ENCODE results near the gene CNPY1.

The CNPY1 gene

GRCh38 chr7:155553871-155554270 lies 7.5 kb upstream of the CNPY1 start:
- H3K27ac ChIP-seq (ENCODE audit: low read length, poor library complexity, severe bottlenecking), result no peak overlapping the region
- 89% methylated on average over 3 of the region's 3 CpGs for WGBS
- no peak overlapping the region for H4K8ac ChIP-seq (ENCODE audit: low read length)
- no peak overlapping the region for H4K91ac ChIP-seq (ENCODE audit: low read length)
- H2BK120ac ChIP-seq (ENCODE audit: low read depth, low read length), result no peak overlapping the region
- H3K4me3 ChIP-seq (ENCODE audit: insufficient read depth in 1 of 2, low read depth in 1 of 2, low read length in 2 of 2), result no peak overlapping the region
- H2AK5ac ChIP-seq (ENCODE audit: low read length, severe bottlenecking), result no peak overlapping the region
- H3K23ac ChIP-seq (ENCODE audit: low read length in 2 of 2), result no peak overlapping the region
- no peak overlapping the region for H3K9ac ChIP-seq (ENCODE audit: low read length)
- no peak overlapping the region for H3K18ac ChIP-seq (ENCODE audit: low read depth in 1 of 2, low read length in 2 of 2)
- no peak overlapping the region for H2BK12ac ChIP-seq (ENCODE audit: low read length in 2 of 2)
- no peak overlapping the region for H2BK15ac ChIP-seq (ENCODE audit: low read depth, poor library complexity, severe bottlenecking)
- peaks cover 6 to 8% of the 10 kb centered on the region in 2 experiments for H3K27me3 ChIP-seq (ENCODE audit: control insufficient read depth in 1 of 2, insufficient read depth in 1 of 2, low read length in 2 of 2)
- no peak overlapping the region for H2BK5ac ChIP-seq (ENCODE audit: low read depth, low read length, poor library complexity, severe bottlenecking)
- H3K79me1 ChIP-seq (replicated peaks; ENCODE audit: low read length, poor library complexity, severe bottlenecking), result no peaks in the 10 kb centered on the region
- no peak overlapping the region for H3K14ac ChIP-seq (ENCODE audit: low read length in 2 of 2)
- no peaks in the 10 kb centered on the region for H3K4me1 ChIP-seq (ENCODE audit: control insufficient read depth, insufficient read depth, low read depth, low read length)
- H3K4me2 ChIP-seq (ENCODE audit: low read length, poor library complexity, severe bottlenecking), result no peak overlapping the region
- H3K36me3 ChIP-seq (ENCODE audit: control insufficient read depth in 1 of 2, insufficient read depth in 2 of 2, low read depth in 1 of 2, low read length in 2 of 2), result no peaks in the 10 kb centered on the region
- peaks cover 4% of the 10 kb centered on the region for H3K9me3 ChIP-seq (ENCODE audit: control insufficient read depth, low read length)
- no peak for DNase-seq
- no peak overlapping the region for H3K4ac ChIP-seq (ENCODE audit: low read depth in 1 of 2, low read length in 2 of 2)
- H2AFZ ChIP-seq (ENCODE audit: low read depth, low read length), result no peak overlapping the region

DNA sequence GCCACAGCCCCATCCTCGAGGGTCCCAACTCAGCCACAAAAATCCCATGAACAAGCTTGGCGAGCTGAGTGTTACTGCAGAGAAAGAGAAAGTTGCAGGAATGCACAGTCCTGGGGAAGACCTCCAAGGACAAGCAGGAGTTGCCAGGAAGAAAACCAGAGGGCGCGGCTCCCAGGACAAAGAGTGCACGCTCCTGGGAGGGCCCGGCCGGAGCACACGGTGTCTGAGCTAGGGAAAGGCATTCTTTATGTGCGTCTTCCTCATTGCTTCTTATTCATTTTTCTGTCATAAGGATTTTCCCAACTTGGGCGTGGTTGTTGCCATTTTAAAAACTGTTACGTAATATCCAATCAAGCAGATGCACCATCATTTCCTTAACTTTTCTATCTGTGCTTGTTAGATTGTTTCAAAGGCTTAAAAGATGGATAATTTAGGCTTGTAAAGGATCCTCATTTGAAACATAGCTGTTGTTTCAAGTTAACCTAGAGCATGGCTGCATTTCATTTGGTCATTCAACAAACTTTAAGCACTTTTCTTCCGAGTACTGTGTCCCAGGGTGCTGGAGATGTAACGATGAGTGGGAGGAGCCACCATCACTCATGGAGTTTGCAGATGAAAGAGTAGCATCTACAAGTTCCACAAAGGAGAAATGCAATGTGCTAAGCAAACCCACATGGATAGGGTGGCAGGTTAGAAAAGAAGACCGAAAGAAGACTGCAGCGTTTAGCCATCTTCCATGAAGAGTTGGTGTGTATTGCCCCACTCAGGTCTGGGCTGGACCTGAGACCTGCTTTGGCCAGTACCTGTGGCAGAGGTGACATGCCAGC lies 5.6 kb upstream of the CNPY1 start:
- no peaks in the 10 kb centered on the region for H3K79me1 ChIP-seq (replicated peaks; ENCODE audit: low read length, poor library complexity, severe bottlenecking)
- H2BK15ac ChIP-seq (ENCODE audit: low read depth, poor library complexity, severe bottlenecking), result no peak overlapping the region
- H2BK12ac ChIP-seq (ENCODE audit: low read length in 2 of 2), result no peak overlapping the region
- H3K9me3 ChIP-seq (ENCODE audit: control insufficient read depth, low read length), result peaks cover 4% of the 10 kb centered on the region
- H3K27me3 ChIP-seq (ENCODE audit: control insufficient read depth in 1 of 2, insufficient read depth in 1 of 2, low read length in 2 of 2), result peaks cover 13% of the 10 kb centered on the region in 2 experiments
- no peak overlapping the region for H4K91ac ChIP-seq (ENCODE audit: low read length)
- H2AFZ ChIP-seq (ENCODE audit: low read depth, low read length), result no peak overlapping the region
- H3K4me3 ChIP-seq (ENCODE audit: insufficient read depth in 1 of 2, low read depth in 1 of 2, low read length in 2 of 2), result no peak overlapping the region
- H2BK5ac ChIP-seq (ENCODE audit: low read depth, low read length, poor library complexity, severe bottlenecking), result no peak overlapping the region
- no peak overlapping the region for H2BK120ac ChIP-seq (ENCODE audit: low read depth, low read length)
- no peak overlapping the region for H3K4me2 ChIP-seq (ENCODE audit: low read length, poor library complexity, severe bottlenecking)
- H3K4ac ChIP-seq (ENCODE audit: low read depth in 1 of 2, low read length in 2 of 2), result no peak overlapping the region
- no peak overlapping the region for H2AK5ac ChIP-seq (ENCODE audit: low read length, severe bottlenecking)
- no peak overlapping the region for H3K9ac ChIP-seq (ENCODE audit: low read length)
- DNase-seq, result no peak
- H3K18ac ChIP-seq (ENCODE audit: low read depth in 1 of 2, low read length in 2 of 2), result no peak overlapping the region
- H3K36me3 ChIP-seq (ENCODE audit: control insufficient read depth in 1 of 2, insufficient read depth in 2 of 2, low read depth in 1 of 2, low read length in 2 of 2), result no peaks in the 10 kb centered on the region
- 79% methylated on average over 15 of the region's 15 CpGs for WGBS
- H3K23ac ChIP-seq (ENCODE audit: low read length in 2 of 2), result no peak overlapping the region
- H3K4me1 ChIP-seq (ENCODE audit: control insufficient read depth, insufficient read depth, low read depth, low read length), result no peaks in the 10 kb centered on the region
- H3K14ac ChIP-seq (ENCODE audit: low read length in 2 of 2), result no peak overlapping the region
- H3K27ac ChIP-seq (ENCODE audit: low read length, poor library complexity, severe bottlenecking), result no peak overlapping the region
- no peak overlapping the region for H4K8ac ChIP-seq (ENCODE audit: low read length)

- DNase-seq, result no peak
- Histone ChIP-seq H4K8ac (ENCODE audit: low read length) (no peak overlapping the region), H3K9me3 (ENCODE audit: control insufficient read depth, low read length) (peaks cover 4% of the 10 kb centered on the region), H2BK15ac (ENCODE audit: low read depth, poor library complexity, severe bottlenecking) (no peak overlapping the region), H3K18ac (ENCODE audit: low read depth in 1 of 2, low read length in 2 of 2) (no peak overlapping the region), H2BK5ac (ENCODE audit: low read depth, low read length, poor library complexity, severe bottlenecking) (no peak overlapping the region), H4K91ac (ENCODE audit: low read length) (no peak overlapping the region), H3K4ac (ENCODE audit: low read depth in 1 of 2, low read length in 2 of 2) (no peak overlapping the region), H3K23ac (ENCODE audit: low read length in 2 of 2) (no peak overlapping the region), H3K14ac (ENCODE audit: low read length in 2 of 2) (no peak overlapping the region), H3K4me2 (ENCODE audit: low read length, poor library complexity, severe bottlenecking) (no peak overlapping the region), H2BK120ac (ENCODE audit: low read depth, low read length) (no peak overlapping the region), H2BK12ac (ENCODE audit: low read length in 2 of 2) (no peak overlapping the region), H3K79me1 (replicated peaks; ENCODE audit: low read length, poor library complexity, severe bottlenecking) (no peaks in the 10 kb centered on the region), H2AK5ac (ENCODE audit: low read length, severe bottlenecking) (no peak overlapping the region), H3K9ac (ENCODE audit: low read length) (no peak overlapping the region), H3K36me3 (ENCODE audit: control insufficient read depth in 1 of 2, insufficient read depth in 2 of 2, low read depth in 1 of 2, low read length in 2 of 2) (no peaks in the 10 kb centered on the region), H2AFZ (ENCODE audit: low read depth, low read length) (no peak overlapping the region), H3K4me3 (ENCODE audit: insufficient read depth in 1 of 2, low read depth in 1 of 2, low read length in 2 of 2) (no peak overlapping the region), H3K27ac (ENCODE audit: low read length, poor library complexity, severe bottlenecking) (no peak overlapping the region), H3K4me1 (ENCODE audit: control insufficient read depth, insufficient read depth, low read depth, low read length) (no peaks in the 10 kb centered on the region), H3K27me3 (ENCODE audit: control insufficient read depth in 1 of 2, insufficient read depth in 1 of 2, low read length in 2 of 2) (peaks cover 13% of the 10 kb centered on the region in 2 experiments)
- 88% methylated on average over 12 of the region's 12 CpGs for WGBS
Measured at GRCh38 chr7:155550916-155551315, 4.6 kb upstream of the CNPY1 start.

DNA sequence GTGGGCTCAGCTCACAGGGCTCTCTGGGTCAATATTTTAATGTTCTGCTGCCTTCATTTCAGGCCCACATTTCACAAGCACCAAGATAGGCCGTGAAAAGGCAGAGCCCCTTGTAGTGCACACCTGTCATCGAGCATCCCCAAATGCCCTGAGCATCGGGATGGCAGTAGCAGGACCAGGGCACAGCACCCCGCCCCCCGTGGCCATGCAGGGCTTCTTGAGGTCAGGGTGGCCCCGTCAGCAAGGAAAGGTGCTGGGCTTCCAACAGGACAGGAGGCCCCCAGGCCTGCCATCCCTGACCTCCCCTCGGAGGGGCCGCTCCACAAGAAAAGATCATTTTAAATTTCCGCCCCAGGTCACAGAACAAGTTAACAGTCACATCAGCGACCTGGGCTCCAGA lies 2.9 kb upstream of the CNPY1 start:
- Histone ChIP-seq H3K4me1 (ENCODE audit: control insufficient read depth, insufficient read depth, low read depth, low read length) (no peaks in the 10 kb centered on the region), H2BK120ac (ENCODE audit: low read depth, low read length) (no peak overlapping the region)

More for the DNA sequence above, 2.9 kb upstream of the CNPY1 start:
- Histone ChIP-seq H3K14ac (ENCODE audit: low read length in 2 of 2) (no peak overlapping the region), H3K36me3 (ENCODE audit: control insufficient read depth in 1 of 2, insufficient read depth in 2 of 2, low read depth in 1 of 2, low read length in 2 of 2) (no peaks in the 10 kb centered on the region), H3K4ac (ENCODE audit: low read depth in 1 of 2, low read length in 2 of 2) (no peak overlapping the region), H2BK12ac (ENCODE audit: low read length in 2 of 2) (no peak overlapping the region), H2AK5ac (ENCODE audit: low read length, severe bottlenecking) (no peak overlapping the region), H4K91ac (ENCODE audit: low read length) (no peak overlapping the region), H3K9ac (ENCODE audit: low read length) (no peak overlapping the region), H2BK5ac (ENCODE audit: low read depth, low read length, poor library complexity, severe bottlenecking) (no peak overlapping the region), H2AFZ (ENCODE audit: low read depth, low read length) (no peak overlapping the region), H3K27ac (ENCODE audit: low read length, poor library complexity, severe bottlenecking) (no peak overlapping the region), H3K79me1 (replicated peaks; ENCODE audit: low read length, poor library complexity, severe bottlenecking) (no peaks in the 10 kb centered on the region), H4K8ac (ENCODE audit: low read length) (no peak overlapping the region), H3K23ac (ENCODE audit: low read length in 2 of 2) (no peak overlapping the region), H3K18ac (ENCODE audit: low read depth in 1 of 2, low read length in 2 of 2) (no peak overlapping the region), H3K9me3 (ENCODE audit: control insufficient read depth, low read length) (peaks cover 4% of the 10 kb centered on the region), H2BK15ac (ENCODE audit: low read depth, poor library complexity, severe bottlenecking) (no peak overlapping the region), H3K27me3 (ENCODE audit: control insufficient read depth in 1 of 2, insufficient read depth in 1 of 2, low read length in 2 of 2) (peaks cover 13 to 21% of the 10 kb centered on the region in 2 experiments), H3K4me2 (ENCODE audit: low read length, poor library complexity, severe bottlenecking) (no peak overlapping the region), H3K4me3 (ENCODE audit: insufficient read depth in 1 of 2, low read depth in 1 of 2, low read length in 2 of 2) (no peak overlapping the region)
- WGBS, result 86% methylated on average over 10 of the region's 10 CpGs
- no peak for DNase-seq

Measured in mesenchymal stem cell (in vitro differentiated cells and primary cell).